OCI-LY7 (cell line): Measurements from ENCODE around the gene C6orf118. TPM values are rescaled to one million over a fixed set of nuclear protein-coding genes. Genes with fewer than 3 reads are reported as not detected.

Source experiments
- BruUV-seq: library from RNA; stranded (reverse); fragments of 400-500 nt; replicated peaks from 2 replicates; lab custom pipeline; 2021; lab: Mats Ljungman, UMichigan
- CTCF ChIA-PET: fragments of 300-600 bp; sonication (Branson Sonifier 250); formaldehyde crosslinking; loops from one replicate; lab custom pipeline; 2022; ENCODE audit warnings: antibody characterized with exemption; ENCODE audit not compliant: unreplicated experiment; lab: Charles Lee
- POLR2A ChIA-PET: fragments of 300-600 bp; sonication (Branson Sonifier 250); formaldehyde crosslinking; loops from one replicate; lab custom pipeline; 2022; ENCODE audit warnings: antibody characterized with exemption; lab: Charles Lee
- DNase-seq: peaks from one replicate; pipeline ENCODE4 v3.0.0-alpha.2; 2015; ENCODE audit warnings: low spot score
- H2AFZ ChIP-seq: fragments of 200-600 bp; sonication (generic), shearing (Covaris generic); 2 replicates; pipeline ENCODE4 v1.6.1; 2014; ENCODE audit warnings: mild to moderate bottlenecking, antibody characterized with exemption, low read length, moderate library complexity
- H3K27ac ChIP-seq: fragments of 200-600 bp; sonication (generic); 2 replicates; pipeline ENCODE4 v1.5.1; 2014; ENCODE audit warnings: mixed run types, low read depth, mild to moderate bottlenecking, moderate library complexity, low read length, inconsistent platforms; ENCODE audit not compliant: poor library complexity, severe bottlenecking
- H3K36me3 ChIP-seq: fragments of 200-600 bp; sonication (generic); 2 replicates; pipeline ENCODE4 v1.6.1; 2014; ENCODE audit warnings: mild to moderate bottlenecking, antibody characterized with exemption, low read length, moderate library complexity, mixed read lengths; ENCODE audit not compliant: insufficient read depth
- H3K4me1 ChIP-seq: fragments of 200-600 bp; sonication (generic); 2 replicates; pipeline ENCODE4 v1.5.1; 2014; ENCODE audit warnings: mild to moderate bottlenecking, low read length; ENCODE audit not compliant: insufficient read depth, poor library complexity, severe bottlenecking
- H3K4me2 ChIP-seq: fragments of 200-600 bp; sonication (generic); 2 replicates; pipeline ENCODE4 v1.6.1; 2014; ENCODE audit warnings: mild to moderate bottlenecking, low read length
- H3K4me3 ChIP-seq: fragments of 200-600 bp; sonication (generic); 2 replicates; pipeline ENCODE4 v1.5.1; 2014; ENCODE audit warnings: mild to moderate bottlenecking, low read depth, low read length; ENCODE audit not compliant: poor library complexity, severe bottlenecking
- H3K79me2 ChIP-seq: fragments of 200-600 bp; sonication (generic); 2 replicates; pipeline ENCODE4 v1.6.1; 2016; ENCODE audit warnings: low read depth, mild to moderate bottlenecking, low read length, moderate library complexity, mixed read lengths; ENCODE audit not compliant: insufficient read depth
- H3K9me2 ChIP-seq: fragments of 200-600 bp; sonication (generic); 2 replicates; pipeline ENCODE4 v1.6.1; 2016; ENCODE audit warnings: mild to moderate bottlenecking, low read length, mixed read lengths; ENCODE audit not compliant: insufficient read depth
- H3K9me3 ChIP-seq: fragments of 200-600 bp; sonication (generic); 2 replicates; pipeline ENCODE4 v1.6.1; 2014; ENCODE audit warnings: mild to moderate bottlenecking, mixed run types, low read length, mixed read lengths
- H4K20me1 ChIP-seq: fragments of 200-600 bp; sonication (generic); 2 replicates; pipeline ENCODE4 v1.6.1; 2014; ENCODE audit warnings: mild to moderate bottlenecking, antibody characterized with exemption, low read length, moderate library complexity, mixed read lengths; ENCODE audit not compliant: insufficient read depth
- EZH2phosphoT487 ChIP-seq: fragments of 200-600 bp; sonication (generic); IDR thresholded peaks from 2 replicates; pipeline ENCODE4 v1.6.1; 2018; ENCODE audit warnings: low read depth, borderline replicate concordance, mild to moderate bottlenecking, mixed run types, antibody characterized with exemption, low read length, moderate library complexity, mixed read lengths
- intact Hi-C: fragments of 100-400 bp; cut with micrococcal nuclease; formaldehyde crosslinking; loops from one replicate; pipeline ENCODE4 v1.10.0; 2022; ENCODE audit not compliant: unreplicated experiment
- total RNA-seq, 2 experiments: library from RNA; depleted of rRNA in 1 of 2; stranded (reverse); fragments of >200 nt in 1 of 2; shearing (Covaris generic) in 1 of 2; gene quantifications; 2 replicates each; pipeline ENCODE4 v1.2.3, GENCODE V29; 2014 to 2022
- TF ChIP-seq, protein P1 (sequence below): fragments of 200-600 bp; sonication (generic); conservative IDR thresholded peaks from 2 replicates; pipeline ENCODE4 v1.5.1; 2014; ENCODE audit warnings: mild to moderate bottlenecking, antibody characterized with exemption, low read length, moderate library complexity, mixed read lengths

The C6orf118 gene
- total RNA-seq, 2 experiments from 2014 or later, result not detected

DNA sequence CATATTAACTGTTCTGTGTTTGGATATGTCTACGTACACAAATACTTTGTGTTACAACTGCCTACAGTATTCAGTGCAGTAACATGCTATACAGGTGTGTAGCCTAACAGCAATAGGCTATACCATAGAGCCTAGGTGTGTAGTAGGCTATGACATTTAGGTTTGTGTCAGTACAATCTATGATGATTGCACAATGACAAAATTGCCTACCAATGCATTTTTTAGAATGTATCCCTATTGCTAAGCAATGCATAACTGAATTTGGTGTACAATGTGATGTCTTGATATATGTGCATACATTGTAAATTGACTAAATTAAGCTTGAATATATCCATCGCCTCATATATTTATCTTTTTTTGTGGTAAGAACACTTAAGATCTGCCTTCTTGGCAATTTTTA, 48.9 kb downstream of the C6orf118 start:
- Histone ChIP-seq H2AFZ (no peak overlapping the region), H3K27ac (no peak overlapping the region), H3K4me2 (no peak overlapping the region), H3K4me1 (no peaks in the 10 kb centered on the region), H3K36me3 (no peaks in the 10 kb centered on the region), H3K9me3 (no peaks in the 10 kb centered on the region), H3K79me2 (no peaks in the 10 kb centered on the region), H3K4me3 (no peak overlapping the region), H4K20me1 (no peaks in the 10 kb centered on the region), H3K9me2 (no peaks in the 10 kb centered on the region)
- no peak for DNase-seq
- no TSS peak for BruUV-seq
- no peak for TF ChIP-seq EZH2phosphoT487
- TF ChIP-seq, protein P1, sequence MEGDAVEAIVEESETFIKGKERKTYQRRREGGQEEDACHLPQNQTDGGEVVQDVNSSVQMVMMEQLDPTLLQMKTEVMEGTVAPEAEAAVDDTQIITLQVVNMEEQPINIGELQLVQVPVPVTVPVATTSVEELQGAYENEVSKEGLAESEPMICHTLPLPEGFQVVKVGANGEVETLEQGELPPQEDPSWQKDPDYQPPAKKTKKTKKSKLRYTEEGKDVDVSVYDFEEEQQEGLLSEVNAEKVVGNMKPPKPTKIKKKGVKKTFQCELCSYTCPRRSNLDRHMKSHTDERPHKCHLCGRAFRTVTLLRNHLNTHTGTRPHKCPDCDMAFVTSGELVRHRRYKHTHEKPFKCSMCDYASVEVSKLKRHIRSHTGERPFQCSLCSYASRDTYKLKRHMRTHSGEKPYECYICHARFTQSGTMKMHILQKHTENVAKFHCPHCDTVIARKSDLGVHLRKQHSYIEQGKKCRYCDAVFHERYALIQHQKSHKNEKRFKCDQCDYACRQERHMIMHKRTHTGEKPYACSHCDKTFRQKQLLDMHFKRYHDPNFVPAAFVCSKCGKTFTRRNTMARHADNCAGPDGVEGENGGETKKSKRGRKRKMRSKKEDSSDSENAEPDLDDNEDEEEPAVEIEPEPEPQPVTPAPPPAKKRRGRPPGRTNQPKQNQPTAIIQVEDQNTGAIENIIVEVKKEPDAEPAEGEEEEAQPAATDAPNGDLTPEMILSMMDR, result no peak
- ChIA-PET POLR2A (no interaction called here), CTCF (no interaction called here)
- intact Hi-C loops, result no loop called here

DNA sequence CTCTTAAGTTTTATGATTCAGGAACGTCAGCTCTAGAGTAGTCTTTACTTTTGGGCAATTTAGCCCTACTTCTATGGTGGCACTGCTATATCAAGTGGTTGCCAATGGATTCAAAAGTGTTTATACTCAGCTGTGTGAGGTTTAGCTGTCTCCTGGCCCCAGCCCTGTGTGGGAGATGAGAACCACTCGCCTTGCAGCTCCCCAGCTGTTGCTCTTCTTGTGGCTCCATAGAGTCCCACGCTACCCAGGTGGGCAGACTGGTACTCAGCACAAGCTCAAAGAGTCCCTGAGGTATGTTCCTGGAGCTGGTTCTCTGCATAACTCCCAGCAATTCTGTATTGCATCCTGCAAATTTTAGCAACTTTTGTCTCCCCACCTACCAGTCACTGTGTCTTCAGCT, 59.6 kb downstream of the C6orf118 start:
- no peaks in the 10 kb centered on the region for H3K9me3 ChIP-seq
- no TSS peak for BruUV-seq
- TF ChIP-seq, protein P1, result no peak
- no peak for TF ChIP-seq EZH2phosphoT487
- intact Hi-C loops, result no loop called here
- no peak overlapping the region for H3K4me2 ChIP-seq
- no peak overlapping the region for H3K27ac ChIP-seq
- no peaks in the 10 kb centered on the region for H3K4me1 ChIP-seq
- no peaks in the 10 kb centered on the region for H4K20me1 ChIP-seq
- H3K4me3 ChIP-seq, result no peak overlapping the region
- no peaks in the 10 kb centered on the region for H3K79me2 ChIP-seq
- no peak overlapping the region for H2AFZ ChIP-seq
- no peaks in the 10 kb centered on the region for H3K9me2 ChIP-seq
- ChIA-PET POLR2A (no interaction called here), CTCF (no interaction called here)
- H3K36me3 ChIP-seq, result no peaks in the 10 kb centered on the region
- no peak for DNase-seq

DNA sequence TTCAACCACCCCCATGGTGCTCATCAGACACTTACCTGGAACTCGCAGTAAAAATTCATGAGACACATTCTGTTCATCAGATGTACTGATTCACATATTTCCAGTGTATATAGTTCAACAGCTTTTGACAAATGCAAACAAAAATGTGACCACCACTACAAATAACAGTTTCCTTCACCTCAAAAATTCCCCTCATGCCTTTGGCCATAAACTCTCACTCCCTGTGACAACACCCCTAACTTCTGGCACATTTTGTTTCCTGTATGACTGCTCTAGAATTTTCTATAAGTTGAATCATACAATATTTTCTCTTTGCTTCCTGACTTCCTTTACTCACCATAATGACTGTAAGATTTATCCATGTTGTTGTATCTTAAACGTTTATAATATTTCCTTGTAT, 63.7 kb downstream of the C6orf118 start:
- no peak overlapping the region for H3K4me3 ChIP-seq
- no peaks in the 10 kb centered on the region for H3K4me1 ChIP-seq
- H2AFZ ChIP-seq, result no peak overlapping the region
- intact Hi-C loops, result no loop called here
- ChIA-PET CTCF (no interaction called here), POLR2A (no interaction called here)
- BruUV-seq, result no TSS peak
- H3K4me2 ChIP-seq, result no peak overlapping the region
- no peaks in the 10 kb centered on the region for H4K20me1 ChIP-seq
- H3K79me2 ChIP-seq, result no peaks in the 10 kb centered on the region
- no peaks in the 10 kb centered on the region for H3K36me3 ChIP-seq
- TF ChIP-seq EZH2phosphoT487, result no peak
- TF ChIP-seq, protein P1, result no peak
- no peaks in the 10 kb centered on the region for H3K9me3 ChIP-seq
- DNase-seq, result no peak
- H3K27ac ChIP-seq, result no peak overlapping the region
- no peaks in the 10 kb centered on the region for H3K9me2 ChIP-seq
